Ectodermal cell (in vitro differentiated cells): ENCODE measurements around the gene BSG.
"Not testable (repeated sequence)": the region's sequence is repeated elsewhere in the genome, so short reads cannot be mapped to it uniquely, and the experiment has no call there.

Experiments
- H3K27ac ChIP-seq: 2 replicates; pipeline ENCODE4 v1.7.0; 2013; ENCODE audit warnings: mild to moderate bottlenecking, low read depth, low read length; ENCODE audit not compliant: insufficient read depth, poor library complexity, severe bottlenecking
- H3K27me3 ChIP-seq: 2 replicates; pipeline ENCODE4 v1.7.0; 2013; ENCODE audit warnings: mild to moderate bottlenecking, low read length; ENCODE audit not compliant: insufficient read depth, control insufficient read depth, poor library complexity, severe bottlenecking
- H3K36me3 ChIP-seq: one replicate; pipeline ENCODE4 v1.7.0; 2013; ENCODE audit warnings: low read length; ENCODE audit not compliant: control insufficient read depth, insufficient read depth
- H3K4me1 ChIP-seq: one replicate; pipeline ENCODE4 v1.7.0; 2013; ENCODE audit warnings: low read length; ENCODE audit not compliant: control insufficient read depth, insufficient read depth
- H3K4me3 ChIP-seq: 2 replicates; pipeline ENCODE4 v1.7.0; 2013; ENCODE audit warnings: low read depth, low read length, control low read depth; ENCODE audit not compliant: insufficient read depth
- H3K9me3 ChIP-seq: 2 replicates; pipeline ENCODE4 v1.7.0; 2013; ENCODE audit warnings: mild to moderate bottlenecking, low read length, moderate library complexity; ENCODE audit not compliant: control insufficient read depth
- WGBS, 2 experiments: methylation state at CpG; one replicate each; pipeline ENCODE4 v1.1.7; 2013; ENCODE audit warnings: missing lambda C conversion rate in 2 of 2; 5-methylcytosine and 5-hydroxymethylcytosine counted together

Gene BSG

DNA sequence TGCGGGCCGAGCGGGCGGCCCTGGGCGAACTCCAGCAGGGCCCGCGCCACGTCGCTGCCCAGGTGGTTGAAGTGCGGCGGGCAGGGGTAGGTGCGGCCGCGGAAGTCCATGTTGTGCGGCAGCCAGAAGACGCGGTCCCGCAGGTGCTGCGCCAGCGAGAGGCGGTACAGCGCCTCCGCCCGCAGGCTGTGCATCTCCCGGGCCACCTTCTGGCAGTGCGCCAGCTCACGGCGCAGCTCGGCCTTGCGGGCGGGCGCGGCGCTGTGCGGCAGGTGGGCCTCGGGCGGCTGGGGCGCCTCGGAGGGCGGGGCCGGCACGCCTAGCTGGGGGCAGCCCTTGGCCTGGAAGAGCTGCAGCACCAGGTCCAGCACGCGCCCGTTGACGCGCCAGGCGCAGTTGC lies 48.8 kb downstream of the BSG start:
- peaks cover 26% of the 10 kb centered on the region for H3K36me3 ChIP-seq
- not testable (repeated sequence) for H3K4me1 ChIP-seq, H3K4me3 ChIP-seq, H3K9me3 ChIP-seq, H3K27ac ChIP-seq, H3K27me3 ChIP-seq
- 96 to 97% methylated on average over 48 of the region's 48 CpGs for WGBS, 2 experiments

DNA sequence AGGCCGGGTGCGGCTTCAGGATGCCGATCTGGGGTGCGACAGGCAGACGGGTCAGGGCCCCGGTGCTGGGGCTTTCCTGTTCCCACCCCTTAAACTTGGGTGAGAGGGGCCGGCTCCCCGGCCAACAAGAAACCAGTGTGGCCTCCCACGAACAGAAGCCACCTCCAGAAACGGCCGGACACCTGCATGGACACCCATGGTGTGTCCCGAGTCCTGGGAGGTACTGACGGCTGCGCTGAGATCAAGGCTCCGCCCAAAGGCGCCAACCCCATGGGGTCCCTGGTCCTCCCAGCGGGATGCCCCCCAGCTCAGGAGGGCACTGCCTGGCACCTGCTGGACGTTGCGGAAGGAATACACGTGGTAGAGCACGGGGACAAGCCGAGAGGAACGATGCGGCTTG lies 49.4 kb downstream of the BSG start:
- Histone ChIP-seq H3K36me3 (peaks cover 26% of the 10 kb centered on the region), H3K9me3 (no peaks in the 10 kb centered on the region), H3K4me1 (no peaks in the 10 kb centered on the region), H3K4me3 (no peak overlapping the region), H3K27ac (no peak overlapping the region), H3K27me3 (no peaks in the 10 kb centered on the region)
- 96 to 97% methylated on average over 24 of the region's 24 CpGs for WGBS, 2 experiments

DNA sequence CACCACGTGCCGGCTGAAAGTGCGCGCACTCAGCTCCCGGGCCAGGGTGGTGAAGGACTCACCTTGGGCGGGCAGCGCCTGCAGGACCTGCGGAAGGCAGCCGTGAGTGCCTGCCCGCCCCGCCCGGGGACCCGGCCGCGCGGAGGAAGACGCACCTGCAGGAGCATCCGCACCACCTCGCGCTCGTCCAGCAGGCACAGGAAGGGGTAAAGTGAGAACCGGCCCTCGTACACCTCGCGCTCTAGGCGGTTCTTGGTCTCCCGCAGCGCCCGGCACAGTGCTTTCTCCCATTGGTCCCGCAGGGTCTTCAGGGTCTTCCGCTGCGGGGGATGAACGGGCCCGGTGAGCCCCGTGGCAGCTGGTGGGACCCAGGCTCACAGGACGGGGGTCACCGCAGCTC lies 50.3 kb downstream of the BSG start:
- H3K36me3 ChIP-seq: peaks cover 26% of the 10 kb centered on the region

DNA sequence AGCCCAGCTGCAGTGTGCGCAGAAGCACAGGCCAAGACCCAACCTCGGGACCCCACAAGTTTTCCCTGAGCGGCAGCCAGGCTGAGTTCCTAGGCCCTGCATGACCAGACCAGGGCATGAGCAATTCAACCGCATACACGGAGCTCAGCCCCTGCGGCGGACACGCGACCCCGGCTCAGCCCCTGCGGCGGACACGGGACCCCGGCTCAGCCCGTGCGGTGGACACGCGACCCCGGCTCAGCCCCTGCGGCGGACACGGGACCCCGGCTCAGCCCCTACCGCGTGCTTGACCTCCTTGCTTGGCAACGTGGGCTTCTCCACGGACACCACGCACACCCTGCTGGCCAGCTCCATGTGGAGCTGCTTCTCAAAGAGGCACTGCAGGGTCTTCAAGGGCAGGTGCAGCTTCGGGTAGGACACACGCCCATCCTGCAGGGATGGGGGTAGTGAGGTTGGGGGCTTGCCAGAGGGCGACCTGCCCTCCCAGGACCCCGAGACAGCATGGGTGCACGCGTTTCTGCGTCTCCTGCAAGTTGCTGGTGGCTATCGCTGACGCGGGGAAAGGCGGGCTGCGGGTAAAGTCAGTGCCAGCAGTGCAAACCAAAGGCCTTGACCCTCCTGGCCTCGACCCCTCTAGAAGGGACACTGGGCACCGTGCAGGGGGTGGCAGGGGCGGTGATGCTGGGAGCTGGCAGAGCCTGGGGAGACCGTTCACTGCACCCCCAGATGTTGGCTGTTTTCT lies 51.0 kb downstream of the BSG start:
- H3K36me3 ChIP-seq: peaks cover 20% of the 10 kb centered on the region
- H3K9me3 ChIP-seq: no peaks in the 10 kb centered on the region
- WGBS, 2 experiments: 94 to 95% methylated on average over 44 of the region's 44 CpGs
- H3K4me1 ChIP-seq: no peaks in the 10 kb centered on the region
- H3K27ac ChIP-seq: no peak overlapping the region
- no peak overlapping the region for H3K4me3 ChIP-seq
- no peaks in the 10 kb centered on the region for H3K27me3 ChIP-seq

More for the DNA sequence above, 50.3 kb downstream of the BSG start:
- WGBS, 2 experiments: 96 to 97% methylated on average over 37 of the region's 37 CpGs
- Histone ChIP-seq H3K4me3 (no peak overlapping the region), H3K4me1 (no peaks in the 10 kb centered on the region), H3K9me3 (no peaks in the 10 kb centered on the region), H3K27me3 (no peaks in the 10 kb centered on the region), H3K27ac (no peak overlapping the region)

DNA sequence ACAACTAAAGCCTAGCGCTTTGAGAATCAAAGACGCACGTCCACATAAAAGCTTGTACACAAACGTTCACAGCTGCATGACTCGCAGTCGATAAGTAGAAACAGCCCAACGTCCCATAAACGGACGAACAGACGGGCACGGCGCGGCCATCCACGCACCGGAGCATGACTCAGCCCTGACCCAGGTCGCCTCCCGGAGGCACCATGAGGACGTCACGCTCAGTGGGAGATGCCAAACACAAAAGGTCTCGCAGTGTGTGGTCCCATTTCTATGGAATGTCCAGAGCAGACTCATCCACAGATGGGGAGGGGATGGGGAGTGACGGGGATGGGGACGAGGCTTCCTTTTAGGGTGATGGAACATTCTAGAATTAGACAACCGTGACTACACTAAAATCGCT lies 51.6 kb downstream of the BSG start:
- Histone ChIP-seq H3K9me3 (no peaks in the 10 kb centered on the region), H3K4me3 (no peak overlapping the region), H3K4me1 (no peaks in the 10 kb centered on the region), H3K27ac (no peak overlapping the region), H3K36me3 (peaks cover 26% of the 10 kb centered on the region), H3K27me3 (no peaks in the 10 kb centered on the region)
- WGBS, 2 experiments: 91 to 92% methylated on average over 24 of the region's 24 CpGs

DNA sequence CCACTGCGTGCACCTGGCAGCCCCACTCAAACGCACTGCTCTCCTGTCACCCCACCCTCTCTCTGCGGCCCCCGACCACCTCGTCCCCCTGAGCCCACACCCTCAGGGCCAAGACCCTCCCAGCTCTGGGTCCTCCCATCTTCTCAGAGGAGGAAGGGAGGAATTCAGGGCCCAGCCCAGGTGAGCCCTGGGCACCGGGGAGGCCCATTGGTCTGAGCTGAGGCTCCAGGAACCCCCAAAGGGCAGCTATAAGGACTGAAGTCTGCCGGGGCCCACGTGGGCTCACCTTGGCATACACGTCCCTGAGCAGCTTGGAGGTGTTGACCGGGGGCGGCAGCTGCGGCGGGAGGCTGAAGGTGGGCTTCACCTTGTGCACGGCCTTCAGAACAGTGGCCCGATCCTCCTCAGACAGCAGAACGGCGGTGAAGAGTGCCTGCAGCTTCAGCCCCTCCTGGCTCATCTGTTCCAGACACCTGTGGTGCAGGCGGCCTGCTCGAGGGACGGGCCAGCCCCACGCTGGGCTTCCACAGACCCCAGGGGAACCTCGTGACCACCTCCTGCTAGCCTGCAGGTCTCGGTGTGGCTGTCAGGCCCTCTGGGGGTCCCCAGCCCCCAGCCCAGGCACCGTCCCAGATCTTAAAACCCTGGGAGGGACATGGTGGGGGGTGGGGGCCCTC lies 52.2 kb downstream of the BSG start:
- Histone ChIP-seq H3K4me3 (no peak overlapping the region), H3K4me1 (no peaks in the 10 kb centered on the region), H3K36me3 (peaks cover 25% of the 10 kb centered on the region), H3K9me3 (no peaks in the 10 kb centered on the region), H3K27me3 (no peaks in the 10 kb centered on the region), H3K27ac (no peak overlapping the region)
- WGBS, 2 experiments: 95 to 96% methylated on average over 24 of the region's 24 CpGs

DNA sequence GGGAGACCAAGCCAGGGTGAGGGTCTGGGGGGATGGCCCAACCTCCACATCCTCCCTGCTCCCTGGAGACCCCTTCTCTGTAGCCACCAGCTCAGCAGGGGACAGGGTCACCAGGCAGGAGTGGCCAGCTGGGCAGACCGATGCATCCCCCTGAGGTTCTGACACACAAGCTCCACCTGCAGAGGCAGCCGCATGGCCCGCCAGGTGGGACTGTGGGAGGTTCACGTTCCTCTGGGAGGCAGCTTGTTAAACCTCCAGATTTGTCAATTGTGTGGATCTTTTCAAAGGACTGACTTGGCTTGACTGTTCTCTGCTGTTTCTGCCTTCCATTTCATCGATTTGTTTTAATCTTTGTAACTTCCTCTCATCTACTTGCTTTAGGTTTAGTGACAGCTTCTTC lies 52.9 kb downstream of the BSG start:
- no peaks in the 10 kb centered on the region for H3K9me3 ChIP-seq
- WGBS, 2 experiments: 93 to 96% methylated on average over 5 of the region's 5 CpGs
- H3K4me3 ChIP-seq: no peak overlapping the region
- H3K36me3 ChIP-seq: peaks cover 22% of the 10 kb centered on the region
- H3K4me1 ChIP-seq: no peaks in the 10 kb centered on the region
- H3K27ac ChIP-seq: no peak overlapping the region
- H3K27me3 ChIP-seq: no peaks in the 10 kb centered on the region

DNA sequence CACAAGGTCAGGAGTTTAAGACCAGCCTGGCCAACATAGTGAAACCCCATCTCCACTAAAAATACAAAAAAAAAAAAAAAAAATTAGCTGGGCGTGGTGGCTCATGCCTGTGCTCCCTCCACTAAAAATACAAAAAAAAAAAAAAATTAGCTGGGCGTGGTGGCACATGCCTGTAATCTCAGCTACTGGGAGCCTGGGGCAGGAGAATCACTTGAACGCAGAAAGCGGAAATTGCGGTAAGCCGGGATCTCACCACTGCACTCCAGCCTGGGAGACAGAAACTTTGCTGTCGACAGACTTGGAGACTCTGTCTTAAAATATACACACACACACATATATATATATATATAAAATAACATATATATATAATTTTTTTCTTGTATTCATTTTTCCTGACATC lies 54.2 kb downstream of the BSG start:
- H3K9me3 ChIP-seq, H3K4me3 ChIP-seq, H3K27me3 ChIP-seq, H3K27ac ChIP-seq, H3K4me1 ChIP-seq: not testable (repeated sequence)
- 92 to 94% methylated on average over 6 of the region's 7 CpGs for WGBS, 2 experiments
- H3K36me3 ChIP-seq: peaks cover 27% of the 10 kb centered on the region

DNA sequence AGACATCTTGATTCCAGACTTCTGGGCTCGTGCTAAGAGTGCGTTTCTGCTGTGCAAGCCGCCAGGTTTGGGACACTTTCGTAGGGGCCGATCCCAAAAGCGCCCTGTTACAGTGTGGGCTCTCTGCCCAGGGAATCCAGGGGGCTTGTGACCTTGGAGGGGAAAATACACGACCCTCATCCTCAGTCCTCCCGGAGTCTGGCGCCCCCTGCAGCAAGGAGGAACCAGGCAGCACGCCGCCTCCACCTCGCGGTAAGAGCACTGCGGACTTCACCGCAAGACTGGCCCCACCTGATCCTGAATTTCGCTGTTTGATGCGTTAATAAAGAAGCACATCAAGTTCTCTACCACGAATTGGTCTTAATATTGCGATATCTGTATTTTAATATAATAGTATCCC lies 55.8 kb downstream of the BSG start:
- H3K4me1 ChIP-seq: peaks cover 7% of the 10 kb centered on the region
- 82 to 86% methylated on average over 18 of the region's 19 CpGs for WGBS, 2 experiments
- peaks cover 27% of the 10 kb centered on the region for H3K36me3 ChIP-seq
- H3K4me3 ChIP-seq: no peak overlapping the region
- no peak overlapping the region for H3K27ac ChIP-seq
- no peaks in the 10 kb centered on the region for H3K27me3 ChIP-seq
- no peaks in the 10 kb centered on the region for H3K9me3 ChIP-seq

DNA sequence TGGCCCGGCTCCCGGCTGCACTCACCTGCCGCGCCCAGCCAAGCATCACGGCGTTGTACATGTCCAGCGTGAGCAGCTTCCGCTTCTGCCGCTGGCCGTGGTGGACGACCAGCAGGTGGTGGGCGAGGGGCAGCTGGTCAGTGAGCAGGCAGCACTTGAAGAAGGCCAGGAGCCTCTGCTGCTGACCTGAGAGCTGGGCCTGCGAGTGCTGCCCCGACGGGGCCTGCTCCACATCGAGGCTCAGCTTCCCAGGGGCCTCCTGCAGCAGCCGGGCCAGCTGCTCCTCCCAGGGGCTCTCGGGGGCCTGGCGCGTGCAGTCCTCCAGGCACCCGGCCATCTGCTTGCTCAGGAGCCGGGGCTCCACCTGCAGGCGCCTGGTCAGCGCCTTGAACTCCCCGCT lies 57.1 kb downstream of the BSG start:
- not testable (repeated sequence) for H3K9me3 ChIP-seq, H3K27me3 ChIP-seq, H3K4me3 ChIP-seq, H3K4me1 ChIP-seq, H3K27ac ChIP-seq
- H3K36me3 ChIP-seq: peaks cover 27% of the 10 kb centered on the region
- 93% methylated on average over 25 of the region's 25 CpGs for WGBS, 2 experiments
